A673 (cell line): ENCODE results near the gene NEK6. TPM values are rescaled to one million over a fixed set of nuclear protein-coding genes. Genes with fewer than 3 reads are reported as not detected.

ENCODE experiments used
- BruUV-seq: library from RNA; stranded (reverse); fragments of 400-500 nt; replicated peaks from 2 replicates; lab custom pipeline; 2021; lab: Mats Ljungman, UMichigan
- CTCF ChIA-PET: fragments of 300-600 bp; sonication (Branson Sonifier 250); formaldehyde crosslinking; loops from one replicate; lab custom pipeline; 2022; ENCODE audit warnings: antibody characterized with exemption; lab: Charles Lee
- POLR2A ChIA-PET: fragments of 300-600 bp; sonication (Branson Sonifier 250); formaldehyde crosslinking; loops from one replicate; lab custom pipeline; 2022; ENCODE audit warnings: antibody characterized with exemption; ENCODE audit not compliant: low non-redundant PET; lab: Charles Lee
- DNase-seq: peaks from one replicate; pipeline ENCODE4 v3.0.0-alpha.2; 2015; ENCODE audit warnings: low spot score
- H3K27ac ChIP-seq: fragments of 200-600 bp; sonication (generic); 2 replicates; pipeline ENCODE4 v1.5.1; 2016; ENCODE audit warnings: mixed run types, low read depth, mild to moderate bottlenecking, mixed read lengths, antibody characterized with exemption, low read length; ENCODE audit not compliant: poor library complexity, severe bottlenecking
- H3K27me3 ChIP-seq: fragments of 200-600 bp; sonication (generic); replicated peaks from 2 replicates; pipeline ENCODE4 v1.6.1; 2017; ENCODE audit warnings: mixed run types, low read depth, mild to moderate bottlenecking, mixed read lengths, antibody characterized with exemption, low read length; ENCODE audit not compliant: insufficient read depth, poor library complexity
- H3K36me3 ChIP-seq: fragments of 200-600 bp; sonication (generic); 2 replicates; pipeline ENCODE4 v1.6.1; 2016; ENCODE audit warnings: mixed run types, mild to moderate bottlenecking, mixed read lengths, antibody characterized with exemption, low read length; ENCODE audit not compliant: insufficient read depth, poor library complexity, severe bottlenecking
- H3K4me1 ChIP-seq: fragments of 200-600 bp; sonication (generic); 2 replicates; pipeline ENCODE4 v1.6.1; 2017; ENCODE audit warnings: mixed run types, mild to moderate bottlenecking, mixed read lengths, antibody characterized with exemption, low read length; ENCODE audit not compliant: insufficient read depth, poor library complexity, severe bottlenecking
- H3K4me3 ChIP-seq: fragments of 200-600 bp; sonication (generic); 2 replicates; pipeline ENCODE4 v1.5.1; 2016; ENCODE audit warnings: low read depth, mixed run types, mild to moderate bottlenecking, mixed read lengths, low read length; ENCODE audit not compliant: poor library complexity, severe bottlenecking
- H3K9me3 ChIP-seq: fragments of 200-600 bp; sonication (generic); 2 replicates; pipeline ENCODE4 v1.6.1; 2016; ENCODE audit warnings: mixed run types, low read depth, mild to moderate bottlenecking, mixed read lengths, antibody characterized with exemption, low read length; ENCODE audit not compliant: poor library complexity, severe bottlenecking
- EZH2 ChIP-seq: fragments of 200-600 bp; sonication (generic); IDR thresholded peaks from 2 replicates; pipeline ENCODE4 v1.6.1; 2017; ENCODE audit warnings: borderline replicate concordance, low read depth, mild to moderate bottlenecking, mixed read lengths, antibody characterized with exemption, low read length; ENCODE audit not compliant: poor library complexity, severe bottlenecking
- intact Hi-C: fragments of 100-400 bp; cut with micrococcal nuclease; formaldehyde crosslinking; loops from one replicate; pipeline ENCODE4 v1.10.0; 2022; ENCODE audit not compliant: unreplicated experiment
- total RNA-seq: library from RNA; stranded (reverse); gene quantifications from 2 replicates; pipeline ENCODE4 v1.2.3, GENCODE V29; 2021
- TF ChIP-seq, protein P1 (sequence below): fragments of 300-800, 200-600 bp; sonication (generic); conservative IDR thresholded peaks from 2 replicates; pipeline ENCODE4 v1.5.1; 2017; ENCODE audit warnings: low read depth, mild to moderate bottlenecking, antibody characterized with exemption, low read length, moderate library complexity, mixed read lengths

NEK6 gene
- total RNA-seq, 1 experiment from 2014 or later: 23.3 TPM

DNA sequence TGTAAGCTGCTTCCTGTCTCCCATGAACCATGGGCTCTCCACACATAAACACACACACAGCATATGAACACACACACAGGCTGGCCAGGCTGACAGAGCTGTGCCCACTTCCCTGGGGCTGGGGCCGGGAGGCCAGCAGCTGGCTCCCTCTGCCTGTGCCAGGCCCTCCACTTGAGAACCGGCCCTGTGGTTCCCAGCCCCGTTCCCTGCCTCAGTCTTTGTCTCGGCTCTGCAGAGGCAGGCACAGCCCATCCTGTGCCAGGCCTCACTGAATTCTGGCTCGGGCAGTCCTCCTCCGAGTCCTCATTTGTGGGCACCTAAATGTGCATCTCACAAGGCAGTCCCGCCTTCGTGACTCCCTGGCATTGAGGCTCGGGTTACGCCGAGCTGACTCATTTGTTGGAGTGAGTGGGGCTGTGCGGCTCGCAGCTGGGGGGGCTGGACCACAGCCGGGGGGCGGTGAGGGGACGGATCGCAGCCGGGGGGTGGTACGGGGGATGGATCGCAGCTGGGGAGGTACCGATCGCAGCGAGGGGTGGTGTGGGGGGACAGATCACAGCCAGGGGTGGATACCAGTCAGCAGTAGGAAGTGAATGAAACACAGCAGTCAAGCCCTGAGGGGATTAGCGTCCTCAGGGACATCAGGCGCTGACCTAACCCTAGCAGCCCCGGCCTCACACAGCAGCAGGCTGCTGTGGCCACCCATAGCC, 85.2 kb downstream of the NEK6 start:
- no peak overlapping the region for H3K4me3 ChIP-seq

DNA sequence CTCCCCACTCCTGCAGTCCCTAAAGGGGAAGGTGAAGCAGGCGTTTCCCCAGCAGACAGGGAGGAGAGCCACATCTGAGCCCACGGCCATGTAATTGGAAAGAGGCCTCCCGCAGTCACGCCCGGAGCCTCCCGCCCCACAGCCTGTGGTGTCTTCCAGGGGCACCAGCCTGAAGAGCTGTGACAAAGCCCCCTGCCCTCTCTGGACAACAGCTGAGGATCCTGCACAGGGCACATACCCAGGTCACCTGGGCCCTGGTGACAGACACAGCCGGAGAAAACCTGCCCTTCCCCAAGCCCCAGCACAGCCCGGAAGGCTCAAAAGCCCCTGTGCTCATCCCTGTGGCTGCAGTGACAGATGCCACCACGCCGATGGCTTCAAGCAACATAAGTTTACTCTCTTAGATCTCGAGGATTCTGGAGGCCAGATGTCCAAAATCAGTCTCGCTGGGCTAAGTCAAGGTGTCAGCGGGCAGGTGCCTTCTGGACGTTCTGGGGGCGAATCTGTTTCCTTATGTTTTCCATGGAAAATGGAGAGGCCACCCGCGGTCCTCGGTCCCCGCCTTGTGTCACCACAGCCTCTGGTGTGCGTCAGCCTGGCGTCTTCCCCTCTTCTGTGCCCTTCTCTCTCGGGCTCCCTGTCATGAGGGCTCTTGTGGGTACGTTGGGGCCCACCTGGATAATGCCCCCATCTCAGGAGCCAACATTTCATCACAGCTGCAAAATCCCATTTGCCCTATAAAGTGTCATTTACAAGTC, 86.0 kb downstream of the NEK6 start:
- H3K4me1 ChIP-seq: peaks cover 13% of the 10 kb centered on the region
- TF ChIP-seq, protein P1, sequence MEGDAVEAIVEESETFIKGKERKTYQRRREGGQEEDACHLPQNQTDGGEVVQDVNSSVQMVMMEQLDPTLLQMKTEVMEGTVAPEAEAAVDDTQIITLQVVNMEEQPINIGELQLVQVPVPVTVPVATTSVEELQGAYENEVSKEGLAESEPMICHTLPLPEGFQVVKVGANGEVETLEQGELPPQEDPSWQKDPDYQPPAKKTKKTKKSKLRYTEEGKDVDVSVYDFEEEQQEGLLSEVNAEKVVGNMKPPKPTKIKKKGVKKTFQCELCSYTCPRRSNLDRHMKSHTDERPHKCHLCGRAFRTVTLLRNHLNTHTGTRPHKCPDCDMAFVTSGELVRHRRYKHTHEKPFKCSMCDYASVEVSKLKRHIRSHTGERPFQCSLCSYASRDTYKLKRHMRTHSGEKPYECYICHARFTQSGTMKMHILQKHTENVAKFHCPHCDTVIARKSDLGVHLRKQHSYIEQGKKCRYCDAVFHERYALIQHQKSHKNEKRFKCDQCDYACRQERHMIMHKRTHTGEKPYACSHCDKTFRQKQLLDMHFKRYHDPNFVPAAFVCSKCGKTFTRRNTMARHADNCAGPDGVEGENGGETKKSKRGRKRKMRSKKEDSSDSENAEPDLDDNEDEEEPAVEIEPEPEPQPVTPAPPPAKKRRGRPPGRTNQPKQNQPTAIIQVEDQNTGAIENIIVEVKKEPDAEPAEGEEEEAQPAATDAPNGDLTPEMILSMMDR: no peak
- TF ChIP-seq EZH2: no peak
- H3K4me3 ChIP-seq: no peak overlapping the region
- peak; percentile 16 for DNase-seq
- BruUV-seq: no TSS peak
- H3K27me3 ChIP-seq: no peaks in the 10 kb centered on the region
- peak overlapping the region; percentile 51 for H3K27ac ChIP-seq
- intact Hi-C loops: loop anchor here (5.0 kb wide), 1 partner anchor 49 kb away; no protein-coding TSS in a partner anchor
- H3K36me3 ChIP-seq: peaks cover 15% of the 10 kb centered on the region
- POLR2A ChIA-PET: no interaction called here
- no peaks in the 10 kb centered on the region for H3K9me3 ChIP-seq
- CTCF ChIA-PET: no interaction called here

More for the DNA sequence above, 85.2 kb downstream of the NEK6 start:
- TF ChIP-seq EZH2: no peak
- TF ChIP-seq, protein P1: no peak
- peaks cover 13% of the 10 kb centered on the region for H3K4me1 ChIP-seq
- intact Hi-C loops: loop anchor here (5.0 kb wide), 1 partner anchor 49 kb away; no protein-coding TSS in a partner anchor
- ChIA-PET POLR2A (no interaction called here), CTCF (interaction anchor here (0.6 kb wide), 1 partner anchor 26 kb away, joined by 5 read pairs; no protein-coding TSS in a partner anchor)
- BruUV-seq: no TSS peak
- peak overlapping the region; percentile 51 for H3K27ac ChIP-seq
- peak; percentile 77 for DNase-seq
- peaks cover 12% of the 10 kb centered on the region for H3K36me3 ChIP-seq
- H3K9me3 ChIP-seq: no peaks in the 10 kb centered on the region
- no peaks in the 10 kb centered on the region for H3K27me3 ChIP-seq

- Histone ChIP-seq H3K36me3 (peaks cover 23% of the 10 kb centered on the region), H3K4me1 (peaks cover 13% of the 10 kb centered on the region), H3K27me3 (no peaks in the 10 kb centered on the region), H3K27ac (no peak overlapping the region), H3K9me3 (no peaks in the 10 kb centered on the region), H3K4me3 (no peak overlapping the region)
- BruUV-seq: no TSS peak
- DNase-seq: no peak
- TF ChIP-seq, protein P1: no peak
- TF ChIP-seq EZH2: no peak
- ChIA-PET CTCF (no interaction called here), POLR2A (no interaction called here)
- intact Hi-C loops: loop anchor here (5.0 kb wide), 1 partner anchor 48 kb away; no protein-coding TSS in a partner anchor
These were observed 86.7 kb downstream of the NEK6 start for GRCh38 chr9:124344291-124345050.
